WTC11 (cell line): ENCODE measurements around the gene DCLK2.

Source experiments
- CREB1 ChIP-seq: sonication (generic); formaldehyde crosslinking; IDR thresholded peaks from 2 replicates; pipeline ENCODE4 v1.8.0; 2023; ENCODE audit warnings: mild to moderate bottlenecking, missing genetic modification reagents
- ELF4 ChIP-seq: sonication (generic); formaldehyde crosslinking; IDR thresholded peaks from 2 replicates; pipeline ENCODE4 v1.8.1; 2022; ENCODE audit warnings: low read depth, mild to moderate bottlenecking, moderate library complexity, missing genetic modification reagents
- JUN ChIP-seq: sonication (generic); formaldehyde crosslinking; IDR thresholded peaks from 2 replicates; pipeline ENCODE4 v1.8.0; 2023; ENCODE audit warnings: mild to moderate bottlenecking, missing genetic modification reagents
- MAX ChIP-seq: sonication (generic); formaldehyde crosslinking; IDR thresholded peaks from 2 replicates; pipeline ENCODE4 v1.8.0; 2022; ENCODE audit warnings: mild to moderate bottlenecking, missing genetic modification reagents
- MLX ChIP-seq: sonication (generic); formaldehyde crosslinking; IDR thresholded peaks from 2 replicates; pipeline ENCODE4 v1.8.1; 2023; ENCODE audit warnings: mild to moderate bottlenecking, missing genetic modification reagents, moderate library complexity
- NFYB ChIP-seq: sonication (generic); formaldehyde crosslinking; conservative IDR thresholded peaks from 2 replicates; pipeline ENCODE4 v1.8.0; 2022; ENCODE audit warnings: low read depth, missing genetic modification reagents
- NR1H2 ChIP-seq: sonication (generic); formaldehyde crosslinking; IDR thresholded peaks from 2 replicates; pipeline ENCODE4 v1.9.0; 2021; ENCODE audit warnings: mild to moderate bottlenecking, moderate library complexity, missing genetic modification reagents
- USF1 ChIP-seq: sonication (generic); formaldehyde crosslinking; IDR thresholded peaks from 2 replicates; pipeline ENCODE4 v1.8.0; 2022; ENCODE audit warnings: mild to moderate bottlenecking, missing genetic modification reagents
- USF2 ChIP-seq: sonication (generic); formaldehyde crosslinking; IDR thresholded peaks from 2 replicates; pipeline ENCODE4 v1.8.1; 2023; ENCODE audit warnings: mild to moderate bottlenecking, missing genetic modification reagents, moderate library complexity
- ZNF232 ChIP-seq: sonication (generic); formaldehyde crosslinking; IDR thresholded peaks from 2 replicates; pipeline ENCODE4 v1.8.0; 2022; ENCODE audit warnings: mild to moderate bottlenecking, missing genetic modification reagents
- TF ChIP-seq, protein P1 (sequence below): fragments of 200-600 bp; IDR thresholded peaks from 2 replicates; pipeline ENCODE4 v1.8.0; 2022; ENCODE audit warnings: antibody characterized with exemption
- TF ChIP-seq, protein P2 (sequence below): sonication (generic); formaldehyde crosslinking; IDR thresholded peaks from 2 replicates; pipeline ENCODE4 v1.8.0; 2022; ENCODE audit warnings: mild to moderate bottlenecking, missing genetic modification reagents
- TF ChIP-seq, protein P3 (sequence below): sonication (generic); formaldehyde crosslinking; IDR thresholded peaks from 2 replicates; pipeline ENCODE4 v1.8.1; 2022; ENCODE audit warnings: missing genetic modification reagents, borderline replicate concordance
- TF ChIP-seq, protein P4 (sequence below): sonication (generic); formaldehyde crosslinking; conservative IDR thresholded peaks from 2 replicates; pipeline ENCODE4 v1.8.1; 2022; ENCODE audit warnings: mild to moderate bottlenecking, missing genetic modification reagents

GRCh38 chr4:150289198-150289597, 211.0 kb downstream of the DCLK2 start:
- no peak for TF ChIP-seq NR1H2
- TF ChIP-seq, protein P1, sequence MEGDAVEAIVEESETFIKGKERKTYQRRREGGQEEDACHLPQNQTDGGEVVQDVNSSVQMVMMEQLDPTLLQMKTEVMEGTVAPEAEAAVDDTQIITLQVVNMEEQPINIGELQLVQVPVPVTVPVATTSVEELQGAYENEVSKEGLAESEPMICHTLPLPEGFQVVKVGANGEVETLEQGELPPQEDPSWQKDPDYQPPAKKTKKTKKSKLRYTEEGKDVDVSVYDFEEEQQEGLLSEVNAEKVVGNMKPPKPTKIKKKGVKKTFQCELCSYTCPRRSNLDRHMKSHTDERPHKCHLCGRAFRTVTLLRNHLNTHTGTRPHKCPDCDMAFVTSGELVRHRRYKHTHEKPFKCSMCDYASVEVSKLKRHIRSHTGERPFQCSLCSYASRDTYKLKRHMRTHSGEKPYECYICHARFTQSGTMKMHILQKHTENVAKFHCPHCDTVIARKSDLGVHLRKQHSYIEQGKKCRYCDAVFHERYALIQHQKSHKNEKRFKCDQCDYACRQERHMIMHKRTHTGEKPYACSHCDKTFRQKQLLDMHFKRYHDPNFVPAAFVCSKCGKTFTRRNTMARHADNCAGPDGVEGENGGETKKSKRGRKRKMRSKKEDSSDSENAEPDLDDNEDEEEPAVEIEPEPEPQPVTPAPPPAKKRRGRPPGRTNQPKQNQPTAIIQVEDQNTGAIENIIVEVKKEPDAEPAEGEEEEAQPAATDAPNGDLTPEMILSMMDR, result no peak
- no peak for TF ChIP-seq CREB1 (CRISPR knock-in tag)
- TF ChIP-seq MAX (CRISPR knock-in tag), result no peak
- TF ChIP-seq ELF4 (CRISPR knock-in tag), result no peak
- TF ChIP-seq, protein P2, sequence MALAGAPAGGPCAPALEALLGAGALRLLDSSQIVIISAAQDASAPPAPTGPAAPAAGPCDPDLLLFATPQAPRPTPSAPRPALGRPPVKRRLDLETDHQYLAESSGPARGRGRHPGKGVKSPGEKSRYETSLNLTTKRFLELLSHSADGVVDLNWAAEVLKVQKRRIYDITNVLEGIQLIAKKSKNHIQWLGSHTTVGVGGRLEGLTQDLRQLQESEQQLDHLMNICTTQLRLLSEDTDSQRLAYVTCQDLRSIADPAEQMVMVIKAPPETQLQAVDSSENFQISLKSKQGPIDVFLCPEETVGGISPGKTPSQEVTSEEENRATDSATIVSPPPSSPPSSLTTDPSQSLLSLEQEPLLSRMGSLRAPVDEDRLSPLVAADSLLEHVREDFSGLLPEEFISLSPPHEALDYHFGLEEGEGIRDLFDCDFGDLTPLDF (CRISPR knock-in tag), result no peak
- no peak for TF ChIP-seq MLX (CRISPR knock-in tag)
- TF ChIP-seq USF2, result no peak
- TF ChIP-seq, protein P3, sequence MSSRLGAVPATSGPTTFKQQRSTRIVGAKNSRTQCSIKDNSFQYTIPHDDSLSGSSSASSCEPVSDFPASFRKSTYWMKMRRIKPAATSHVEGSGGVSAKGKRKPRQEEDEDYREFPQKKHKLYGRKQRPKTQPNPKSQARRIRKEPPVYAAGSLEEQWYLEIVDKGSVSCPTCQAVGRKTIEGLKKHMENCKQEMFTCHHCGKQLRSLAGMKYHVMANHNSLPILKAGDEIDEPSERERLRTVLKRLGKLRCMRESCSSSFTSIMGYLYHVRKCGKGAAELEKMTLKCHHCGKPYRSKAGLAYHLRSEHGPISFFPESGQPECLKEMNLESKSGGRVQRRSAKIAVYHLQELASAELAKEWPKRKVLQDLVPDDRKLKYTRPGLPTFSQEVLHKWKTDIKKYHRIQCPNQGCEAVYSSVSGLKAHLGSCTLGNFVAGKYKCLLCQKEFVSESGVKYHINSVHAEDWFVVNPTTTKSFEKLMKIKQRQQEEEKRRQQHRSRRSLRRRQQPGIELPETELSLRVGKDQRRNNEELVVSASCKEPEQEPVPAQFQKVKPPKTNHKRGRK (CRISPR knock-in tag), result no peak
- TF ChIP-seq, protein P4, sequence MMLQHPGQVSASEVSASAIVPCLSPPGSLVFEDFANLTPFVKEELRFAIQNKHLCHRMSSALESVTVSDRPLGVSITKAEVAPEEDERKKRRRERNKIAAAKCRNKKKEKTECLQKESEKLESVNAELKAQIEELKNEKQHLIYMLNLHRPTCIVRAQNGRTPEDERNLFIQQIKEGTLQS (CRISPR knock-in tag), result no peak
- TF ChIP-seq JUN (CRISPR knock-in tag), result no peak
- TF ChIP-seq NFYB (CRISPR knock-in tag), result no peak
- TF ChIP-seq ZNF232 (CRISPR knock-in tag), result no peak
- no peak for TF ChIP-seq USF1 (CRISPR knock-in tag)
